Keratinocyte (primary cell): Measurements from ENCODE around the gene RASD2. TPM values are rescaled to one million over a fixed set of nuclear protein-coding genes. Genes with fewer than 3 reads are reported as not detected.

Source experiments
- DNase-seq: peaks from one replicate; pipeline ENCODE4 v3.0.0-alpha.2; 2011; ENCODE audit warnings: low read depth, missing footprints, low spot score
- FAIRE-seq: peaks from 2 replicates; lab custom pipeline; 2011; peaks lifted over from hg19 to GRCh38; lab: Jason Lieb, UNC
- H2AFZ ChIP-seq: 2 replicates; pipeline ENCODE4 v1.6.0; 2012; ENCODE audit warnings: low read length, control low read depth, inconsistent platforms; ENCODE audit not compliant: control insufficient read depth
- H3K27ac ChIP-seq: 2 replicates; pipeline ENCODE4 v1.5.1; 2011; ENCODE audit warnings: low read length; ENCODE audit not compliant: control insufficient read depth, insufficient read depth
- H3K27me3 ChIP-seq: 3 replicates; pipeline ENCODE4 v1.6.0; 2011; ENCODE audit warnings: low read length; ENCODE audit not compliant: control insufficient read depth, insufficient read depth; ENCODE audit errors: extremely low read depth
- H3K36me3 ChIP-seq, 2 experiments: 2 replicates in 1 of 2; 3 replicates in 1 of 2; pipeline ENCODE4 v1.5.1; 2011; ENCODE audit warnings: low read length in 2 of 2, mild to moderate bottlenecking in 1 of 2; ENCODE audit not compliant: control insufficient read depth in 2 of 2, insufficient read depth in 2 of 2; ENCODE audit errors: extremely low read depth in 1 of 2
- H3K4me1 ChIP-seq: 3 replicates; pipeline ENCODE4 v1.5.1; 2011; ENCODE audit warnings: low read length; ENCODE audit not compliant: control insufficient read depth, insufficient read depth; ENCODE audit errors: extremely low read depth
- H3K4me2 ChIP-seq: 3 replicates; pipeline ENCODE4 v1.6.0; 2011; ENCODE audit warnings: low read depth, low read length; ENCODE audit not compliant: control insufficient read depth, insufficient read depth; ENCODE audit errors: extremely low read depth
- H3K4me3 ChIP-seq, 3 experiments: fragments of 200-600 bp in 1 of 3; sonication (generic) in 1 of 3; 2 replicates in 2 of 3; 3 replicates in 1 of 3; pipeline ENCODE4 v1.5.1; 2011 to 2016; ENCODE audit warnings: low read length in 3 of 3, mild to moderate bottlenecking in 3 of 3, control low read depth in 2 of 3, inconsistent platforms in 1 of 3, low read depth in 1 of 3, mixed read lengths in 1 of 3, mixed run types in 1 of 3, moderate library complexity in 1 of 3; ENCODE audit not compliant: control insufficient read depth in 2 of 3, insufficient read depth in 2 of 3; ENCODE audit errors: extremely low read depth in 1 of 3
- H3K79me2 ChIP-seq: 2 replicates; pipeline ENCODE4 v1.6.0; 2012; ENCODE audit warnings: low read length; ENCODE audit not compliant: control insufficient read depth, insufficient read depth
- H3K9ac ChIP-seq: 3 replicates; pipeline ENCODE4 v1.6.0; 2011; ENCODE audit warnings: low read length; ENCODE audit not compliant: control insufficient read depth, insufficient read depth; ENCODE audit errors: extremely low read depth
- H3K9me1 ChIP-seq: 3 replicates; pipeline ENCODE4 v1.6.0; 2011; ENCODE audit warnings: low read length; ENCODE audit not compliant: control insufficient read depth, insufficient read depth; ENCODE audit errors: extremely low read depth
- H3K9me3 ChIP-seq: 2 replicates; pipeline ENCODE4 v1.5.1; 2012; ENCODE audit warnings: low read depth, low read length; ENCODE audit not compliant: control insufficient read depth
- H4K20me1 ChIP-seq: 3 replicates; pipeline ENCODE4 v1.6.0; 2011; ENCODE audit warnings: low read length; ENCODE audit not compliant: control insufficient read depth, insufficient read depth; ENCODE audit errors: extremely low read depth
- EZH2 ChIP-seq: IDR thresholded peaks from one replicate; pipeline ENCODE4 v1.6.1; 2012; ENCODE audit warnings: inconsistent platforms, mild to moderate bottlenecking, low read length, moderate library complexity
- dilution Hi-C: fragments of 300-500 bp; cut with MboI; formaldehyde crosslinking; loops from one replicate; pipeline ENCODE4 v1.7.0; 2020; ENCODE audit warnings: low sequenced_read_pairs; ENCODE audit not compliant: extremely low pct_ligation_motif_present
- polyA plus RNA-seq, 5 experiments: library from polyadenylated mRNA; depleted of rRNA in 3 of 5; stranded (reverse) in 3 of 5; stranded (forward) in 1 of 5; unstranded in 1 of 5; fragments of >200 nt; gene quantifications; 1 replicate in 1 of 5; 2 replicates in 3 of 5; 3 replicates in 1 of 5; pipeline versions ENCODE4 v1.2.1 to v1.2.3, GENCODE V29; 2011 to 2012; ENCODE audit warnings: missing spikeins in 2 of 5, low read depth in 1 of 5, low replicate concordance in 1 of 5
- TF ChIP-seq, protein P1 (sequence below), 3 experiments: IDR thresholded peaks in 1 of 3; conservative IDR thresholded peaks in 1 of 3; optimal IDR thresholded peaks in 1 of 3; 2 replicates in 2 of 3; 3 replicates in 1 of 3; pipeline versions ENCODE3 to v1.5.1; 2011; ENCODE audit warnings: low read length in 3 of 3, mild to moderate bottlenecking in 3 of 3, moderate library complexity in 2 of 3, control low read depth in 1 of 3, inconsistent platforms in 1 of 3; ENCODE audit not compliant: insufficient read depth in 2 of 3; ENCODE audit errors: extremely low read depth in 1 of 3

The RASD2 gene
- polyA plus RNA-seq, 1 donor (not counting 4 experiments of a cell fraction or from before 2014, with no cell fraction given): 0.03 TPM

DNA sequence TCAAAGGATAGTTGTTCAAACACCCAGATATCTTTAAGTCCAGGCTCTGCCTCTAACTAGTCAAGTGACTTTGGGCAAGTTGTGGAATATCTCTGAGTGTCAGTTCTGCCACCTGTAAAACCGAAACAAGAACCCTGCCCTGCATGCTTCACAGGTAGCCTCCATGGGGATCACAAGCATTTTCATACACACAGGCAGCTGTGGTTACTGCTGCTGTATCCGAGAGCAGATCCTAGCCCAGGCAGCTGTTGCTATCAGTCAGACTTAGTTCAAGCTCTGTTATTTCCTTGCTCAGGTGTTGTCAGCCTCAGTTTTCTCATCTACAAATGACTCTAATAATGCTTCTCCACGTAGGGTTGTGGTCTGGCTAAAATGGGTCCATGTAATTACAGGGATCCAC, 6.5 kb upstream of the RASD2 start:
- H3K9me3 ChIP-seq: no peaks in the 10 kb centered on the region
- no peak for FAIRE-seq
- dilution Hi-C loops: no loop called here

DNA sequence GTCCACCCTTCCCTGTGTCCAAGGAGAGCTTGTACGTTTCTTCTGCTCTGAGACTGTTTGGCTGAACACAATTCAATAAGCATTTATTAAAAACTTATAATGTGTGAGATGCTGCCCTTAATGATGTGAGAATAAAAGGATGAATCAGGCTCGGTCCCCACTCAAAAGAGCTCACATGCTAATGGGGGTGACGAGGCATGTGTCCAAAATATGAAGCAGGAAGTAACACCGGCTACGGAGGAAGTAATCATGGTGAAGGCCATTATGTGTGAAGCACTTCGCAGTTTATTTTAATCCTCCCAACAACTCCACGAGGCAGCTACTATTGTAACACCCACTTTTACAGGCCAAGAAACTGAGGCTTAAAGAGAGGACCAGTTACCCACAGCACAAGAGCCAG, 3.4 kb upstream of the RASD2 start:
- no peaks in the 10 kb centered on the region for H3K79me2 ChIP-seq

More for the DNA sequence above, 6.5 kb upstream of the RASD2 start:
- no peaks in the 10 kb centered on the region for H3K4me1 ChIP-seq
- H4K20me1 ChIP-seq: no peaks in the 10 kb centered on the region
- H3K9ac ChIP-seq: no peak overlapping the region
- no peak overlapping the region for H3K27ac ChIP-seq
- no peak overlapping the region for H3K4me3 ChIP-seq
- no peaks in the 10 kb centered on the region for H3K27me3 ChIP-seq
- no peak overlapping the region for H2AFZ ChIP-seq
- TF ChIP-seq, protein P1, sequence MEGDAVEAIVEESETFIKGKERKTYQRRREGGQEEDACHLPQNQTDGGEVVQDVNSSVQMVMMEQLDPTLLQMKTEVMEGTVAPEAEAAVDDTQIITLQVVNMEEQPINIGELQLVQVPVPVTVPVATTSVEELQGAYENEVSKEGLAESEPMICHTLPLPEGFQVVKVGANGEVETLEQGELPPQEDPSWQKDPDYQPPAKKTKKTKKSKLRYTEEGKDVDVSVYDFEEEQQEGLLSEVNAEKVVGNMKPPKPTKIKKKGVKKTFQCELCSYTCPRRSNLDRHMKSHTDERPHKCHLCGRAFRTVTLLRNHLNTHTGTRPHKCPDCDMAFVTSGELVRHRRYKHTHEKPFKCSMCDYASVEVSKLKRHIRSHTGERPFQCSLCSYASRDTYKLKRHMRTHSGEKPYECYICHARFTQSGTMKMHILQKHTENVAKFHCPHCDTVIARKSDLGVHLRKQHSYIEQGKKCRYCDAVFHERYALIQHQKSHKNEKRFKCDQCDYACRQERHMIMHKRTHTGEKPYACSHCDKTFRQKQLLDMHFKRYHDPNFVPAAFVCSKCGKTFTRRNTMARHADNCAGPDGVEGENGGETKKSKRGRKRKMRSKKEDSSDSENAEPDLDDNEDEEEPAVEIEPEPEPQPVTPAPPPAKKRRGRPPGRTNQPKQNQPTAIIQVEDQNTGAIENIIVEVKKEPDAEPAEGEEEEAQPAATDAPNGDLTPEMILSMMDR (optimal IDR thresholded peaks at IDR 0.05 in 1 of 3, IDR thresholded peaks at IDR 0.05 in 1 of 3, conservative IDR thresholded peaks at IDR 0.05 in 1 of 3; ENCODE audit: extremely low read depth in 1 of 3, insufficient read depth in 2 of 3, low read length in 3 of 3): no peak
- no peak for TF ChIP-seq EZH2
- no peaks in the 10 kb centered on the region for H3K9me1 ChIP-seq
- H3K79me2 ChIP-seq: no peaks in the 10 kb centered on the region
- no peak for DNase-seq
- no peak overlapping the region for H3K4me2 ChIP-seq
- H3K36me3 ChIP-seq: no peaks in the 10 kb centered on the region

More for the DNA sequence above, 3.4 kb upstream of the RASD2 start:
- no peak overlapping the region for H3K27ac ChIP-seq
- H2AFZ ChIP-seq: no peak overlapping the region
- H3K4me2 ChIP-seq: no peak overlapping the region
- H3K9ac ChIP-seq: no peak overlapping the region
- DNase-seq: no peak
- H3K9me3 ChIP-seq: no peaks in the 10 kb centered on the region
- dilution Hi-C loops: no loop called here
- no peak for TF ChIP-seq EZH2
- TF ChIP-seq, protein P1 (optimal IDR thresholded peaks at IDR 0.05 in 1 of 3, IDR thresholded peaks at IDR 0.05 in 1 of 3, conservative IDR thresholded peaks at IDR 0.05 in 1 of 3; ENCODE audit: extremely low read depth in 1 of 3, insufficient read depth in 2 of 3, low read length in 3 of 3): no peak
- peaks cover 6% of the 10 kb centered on the region for H4K20me1 ChIP-seq
- H3K4me3 ChIP-seq: no peak overlapping the region
- no peak for FAIRE-seq
- H3K36me3 ChIP-seq: no peaks in the 10 kb centered on the region
- peaks cover 18% of the 10 kb centered on the region for H3K27me3 ChIP-seq
- no peaks in the 10 kb centered on the region for H3K9me1 ChIP-seq
- peaks cover 7% of the 10 kb centered on the region for H3K4me1 ChIP-seq
